ENCODE results near the gene MINK1.

The MINK1 gene

DNA sequence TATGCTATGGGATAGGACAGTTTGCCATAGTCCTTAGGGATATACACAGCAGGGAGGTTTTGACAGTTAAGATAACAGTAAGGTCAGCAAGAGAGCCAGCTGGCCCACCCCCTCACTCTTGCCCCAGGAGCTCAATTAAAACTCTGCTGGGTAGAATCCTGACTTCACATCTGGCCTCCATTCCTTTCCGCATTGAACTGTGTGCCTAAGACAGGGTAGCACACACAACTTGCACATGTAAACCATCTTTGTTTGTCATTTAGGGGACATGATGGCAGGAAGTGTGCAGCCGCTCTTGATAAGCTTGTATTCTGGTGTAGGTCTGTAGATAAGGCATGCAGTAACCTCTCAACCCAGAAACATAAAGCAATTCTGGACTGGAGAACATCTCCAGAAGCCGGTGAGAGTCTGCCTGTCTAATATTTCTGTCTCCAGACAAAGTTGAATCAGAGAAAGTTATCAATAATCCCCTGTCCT, 5.2 kb downstream of the MINK1 start:
- Histone ChIP-seq H3K36me3 (ENCODE audit: insufficient read depth, low read depth, low read length) (peaks cover 7% of the 10 kb centered on the region; the same call in 1 of the 2 replicates), H3K27me3 (ENCODE audit: insufficient read depth, low read length) (no peaks in the 10 kb centered on the region), H3K4me1 (ENCODE audit: insufficient read depth, low read length) (no peaks in the 10 kb centered on the region; the same call in 1 of the 2 replicates), H3K9ac (ENCODE audit: low read depth, low read length) (no peak overlapping the region), H3K4me3 (ENCODE audit: low read length) (no peak overlapping the region), H3K9me3 (ENCODE audit: insufficient read depth, low read depth, low read length) (no peaks in the 10 kb centered on the region), H3K27ac (ENCODE audit: low read length) (no peak overlapping the region)

- no peak overlapping the region for H3K9ac ChIP-seq (ENCODE audit: low read depth, low read length)
- H3K4me3 ChIP-seq (ENCODE audit: low read length): no peak overlapping the region
- no peaks in the 10 kb centered on the region for H3K27me3 ChIP-seq (ENCODE audit: insufficient read depth, low read length)
- no peaks in the 10 kb centered on the region for H3K9me3 ChIP-seq (ENCODE audit: insufficient read depth, low read depth, low read length)
- H3K27ac ChIP-seq (ENCODE audit: low read length): no peak overlapping the region
- H3K36me3 ChIP-seq (ENCODE audit: insufficient read depth, low read depth, low read length): peaks cover 7% of the 10 kb centered on the region; the same call in 1 of the 2 replicates
- H3K4me1 ChIP-seq (ENCODE audit: insufficient read depth, low read length): no peaks in the 10 kb centered on the region; the same call in 1 of the 2 replicates
Observed at GRCh38 chr17:4839221-4839620, 6.1 kb downstream of the MINK1 start.

DNA sequence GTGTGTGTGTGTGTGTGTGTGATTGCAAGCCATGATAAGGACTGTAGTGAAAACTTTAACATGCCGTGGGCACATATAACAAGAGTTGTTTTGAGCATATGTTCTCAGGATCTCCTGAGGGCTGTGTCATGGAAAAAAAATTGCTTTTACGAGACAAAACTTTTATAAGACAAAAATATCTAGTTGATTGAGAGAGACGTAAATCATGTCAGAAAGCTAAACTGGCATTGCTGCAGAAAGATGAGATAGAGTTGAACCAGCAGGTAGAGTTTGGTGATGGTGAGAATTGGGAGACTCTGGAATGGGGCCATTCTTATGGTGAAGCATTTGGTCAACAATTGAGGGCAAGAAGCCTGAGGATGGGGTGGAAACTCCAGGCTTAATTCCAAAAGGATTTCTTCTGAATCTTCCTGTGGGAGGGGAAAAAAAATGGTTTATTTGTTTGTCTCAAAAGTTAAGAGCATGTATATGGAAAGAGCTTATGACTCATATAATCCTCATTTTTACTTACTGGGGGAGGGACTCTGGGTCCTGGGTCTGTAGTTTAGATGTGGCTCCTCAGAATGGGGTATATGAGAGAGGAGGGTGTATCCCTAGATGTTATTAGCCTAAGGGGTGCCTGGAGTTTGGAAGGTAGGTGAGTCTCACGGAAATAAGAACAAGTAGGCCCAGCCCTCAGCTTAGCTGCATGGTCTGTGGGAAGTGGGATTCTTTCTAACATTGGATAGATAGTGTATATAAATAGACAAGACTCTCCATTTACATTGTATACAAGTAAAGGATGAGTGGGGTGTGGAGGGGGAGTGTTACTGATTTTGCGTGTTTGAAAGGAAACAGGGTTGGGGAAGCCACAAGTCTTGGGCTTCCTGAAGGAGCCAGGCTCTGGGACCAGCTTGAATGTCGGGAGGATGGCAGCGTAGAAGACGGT, 7.1 kb downstream of the MINK1 start:
- Histone ChIP-seq H3K4me1 (ENCODE audit: insufficient read depth, low read length) (no peaks in the 10 kb centered on the region), H3K4me3 (ENCODE audit: low read length) (no peak overlapping the region), H3K9me3 (ENCODE audit: insufficient read depth, low read depth, low read length) (no peaks in the 10 kb centered on the region), H3K36me3 (ENCODE audit: insufficient read depth, low read depth, low read length) (peaks cover 7% of the 10 kb centered on the region; the same call in 1 of the 2 replicates), H3K27me3 (ENCODE audit: insufficient read depth, low read length) (no peaks in the 10 kb centered on the region), H3K27ac (ENCODE audit: low read length) (no peak overlapping the region), H3K9ac (ENCODE audit: low read depth, low read length) (no peak overlapping the region)

- H3K4me3 ChIP-seq (ENCODE audit: low read length): no peak overlapping the region
- H3K9me3 ChIP-seq (ENCODE audit: insufficient read depth, low read depth, low read length): no peaks in the 10 kb centered on the region
- H3K9ac ChIP-seq (ENCODE audit: low read depth, low read length): no peak overlapping the region
- H3K36me3 ChIP-seq (ENCODE audit: insufficient read depth, low read depth, low read length): peaks cover 7% of the 10 kb centered on the region; the same call in 1 of the 2 replicates
- H3K27ac ChIP-seq (ENCODE audit: low read length): no peak overlapping the region
- H3K4me1 ChIP-seq (ENCODE audit: insufficient read depth, low read length): no peaks in the 10 kb centered on the region
- no peaks in the 10 kb centered on the region for H3K27me3 ChIP-seq (ENCODE audit: insufficient read depth, low read length)
Observed at GRCh38 chr17:4840893-4841242, 7.7 kb downstream of the MINK1 start.

- Histone ChIP-seq H3K27me3 (ENCODE audit: insufficient read depth, low read length) (no peaks in the 10 kb centered on the region), H3K4me3 (ENCODE audit: low read length) (no peak overlapping the region), H3K36me3 (ENCODE audit: insufficient read depth, low read depth, low read length) (peaks cover 7% of the 10 kb centered on the region; the same call in 1 of the 2 replicates), H3K27ac (ENCODE audit: low read length) (no peak overlapping the region), H3K4me1 (ENCODE audit: insufficient read depth, low read length) (no peaks in the 10 kb centered on the region), H3K9ac (ENCODE audit: low read depth, low read length) (no peak overlapping the region), H3K9me3 (ENCODE audit: insufficient read depth, low read depth, low read length) (no peaks in the 10 kb centered on the region)
Observed at GRCh38 chr17:4842376-4842775, 9.2 kb downstream of the MINK1 start.

DNA sequence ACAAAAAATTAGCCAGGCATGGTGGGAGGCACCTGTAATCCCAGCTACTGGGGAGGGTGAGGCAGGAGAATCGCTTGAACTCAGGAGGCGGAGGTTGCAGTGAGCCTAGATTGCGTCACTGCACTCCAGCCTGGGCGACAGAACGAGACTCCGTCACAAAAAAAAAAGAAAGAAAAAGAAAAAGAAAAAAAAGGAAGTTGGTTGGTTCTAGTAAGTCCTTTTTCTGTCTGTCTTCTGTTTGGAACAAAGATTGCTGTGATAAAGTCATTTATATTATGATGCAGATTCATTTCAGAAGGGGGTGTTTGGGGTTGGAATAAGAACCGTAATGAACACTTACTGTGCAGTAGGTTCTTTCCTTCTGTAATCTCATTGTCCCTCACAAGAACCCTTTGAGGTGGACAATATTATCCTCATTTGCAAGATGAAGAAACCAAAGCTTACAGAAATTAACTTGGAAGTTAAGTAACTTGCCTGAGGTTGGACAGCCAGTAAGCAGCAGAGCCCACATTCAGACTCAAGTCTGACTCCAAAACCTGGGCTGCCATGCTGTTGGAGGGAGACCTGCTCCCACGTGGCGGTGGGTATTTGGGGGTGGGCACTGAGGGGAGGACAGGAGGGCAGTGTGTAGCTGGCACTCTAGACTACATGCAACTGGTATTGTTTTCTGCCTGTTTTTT, 10.3 kb downstream of the MINK1 start:
- H3K4me3 ChIP-seq (ENCODE audit: low read length): no peak overlapping the region
- no peaks in the 10 kb centered on the region for H3K9me3 ChIP-seq (ENCODE audit: insufficient read depth, low read depth, low read length)
- H3K27me3 ChIP-seq (ENCODE audit: insufficient read depth, low read length): no peaks in the 10 kb centered on the region
- H3K36me3 ChIP-seq (ENCODE audit: insufficient read depth, low read depth, low read length): peaks cover 2% of the 10 kb centered on the region; the same call in 1 of the 2 replicates
- H3K27ac ChIP-seq (ENCODE audit: low read length): no peak overlapping the region
- no peak overlapping the region for H3K9ac ChIP-seq (ENCODE audit: low read depth, low read length)
- no peaks in the 10 kb centered on the region for H3K4me1 ChIP-seq (ENCODE audit: insufficient read depth, low read length)

DNA sequence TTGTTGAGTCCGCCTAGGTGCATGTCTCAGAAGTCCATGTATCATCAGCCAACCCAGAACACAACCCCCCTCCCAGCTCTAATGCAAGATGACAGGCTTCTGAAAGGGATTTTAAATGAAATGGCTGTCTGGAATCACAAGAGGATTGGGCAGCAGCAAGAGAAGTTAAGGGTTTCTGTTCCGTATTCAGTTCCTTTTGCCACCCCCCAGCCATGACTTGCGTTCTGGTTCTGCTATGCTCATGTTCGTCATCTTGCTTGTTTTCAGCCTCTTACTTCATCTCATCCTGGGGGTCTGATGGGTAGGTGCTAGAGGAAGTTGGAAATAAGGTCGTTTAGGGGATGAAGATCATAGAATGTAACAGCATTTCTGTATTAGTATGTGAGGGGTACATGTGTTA, 12.0 kb downstream of the MINK1 start:
- H3K27me3 ChIP-seq (ENCODE audit: insufficient read depth, low read length): no peaks in the 10 kb centered on the region
- H3K9me3 ChIP-seq (ENCODE audit: insufficient read depth, low read depth, low read length): no peaks in the 10 kb centered on the region
- no peak overlapping the region for H3K4me3 ChIP-seq (ENCODE audit: low read length)
- peaks cover 12% of the 10 kb centered on the region for H3K4me1 ChIP-seq (ENCODE audit: insufficient read depth, low read length)
- H3K27ac ChIP-seq (ENCODE audit: low read length): no peak overlapping the region
- no peaks in the 10 kb centered on the region for H3K36me3 ChIP-seq (ENCODE audit: insufficient read depth, low read depth, low read length)
- H3K9ac ChIP-seq (ENCODE audit: low read depth, low read length): no peak overlapping the region

- no peaks in the 10 kb centered on the region for H3K9me3 ChIP-seq (ENCODE audit: insufficient read depth, low read depth, low read length)
- H3K4me1 ChIP-seq (ENCODE audit: insufficient read depth, low read length): peaks cover 23% of the 10 kb centered on the region
- no peaks in the 10 kb centered on the region for H3K36me3 ChIP-seq (ENCODE audit: insufficient read depth, low read depth, low read length)
- no peak overlapping the region for H3K4me3 ChIP-seq (ENCODE audit: low read length)
- H3K27me3 ChIP-seq (ENCODE audit: insufficient read depth, low read length): no peaks in the 10 kb centered on the region
- no peak overlapping the region for H3K27ac ChIP-seq (ENCODE audit: low read length)
- no peak overlapping the region for H3K9ac ChIP-seq (ENCODE audit: low read depth, low read length)
Observed at GRCh38 chr17:4846635-4847390, 13.7 kb downstream of the MINK1 start.

- H3K9ac ChIP-seq (ENCODE audit: low read depth, low read length): peak overlapping the region; percentile 39; the same call in 1 of the 2 replicates
- no peaks in the 10 kb centered on the region for H3K36me3 ChIP-seq (ENCODE audit: insufficient read depth, low read depth, low read length)
- peak overlapping the region; percentile 35 for H3K27ac ChIP-seq (ENCODE audit: low read length)
- no peaks in the 10 kb centered on the region for H3K27me3 ChIP-seq (ENCODE audit: insufficient read depth, low read length)
- H3K4me1 ChIP-seq (ENCODE audit: insufficient read depth, low read length): peaks cover 31% of the 10 kb centered on the region
- H3K9me3 ChIP-seq (ENCODE audit: insufficient read depth, low read depth, low read length): no peaks in the 10 kb centered on the region
- peak overlapping the region; percentile 12; the same call in 1 of the 2 replicates for H3K4me3 ChIP-seq (ENCODE audit: low read length)
Observed at GRCh38 chr17:4849011-4849536, 15.9 kb downstream of the MINK1 start.

GRCh38 chr17:4850246-4850645, 17.1 kb downstream of the MINK1 start:
- no peaks in the 10 kb centered on the region for H3K27me3 ChIP-seq (ENCODE audit: insufficient read depth, low read length)
- peaks cover 37% of the 10 kb centered on the region for H3K4me1 ChIP-seq (ENCODE audit: insufficient read depth, low read length)
- no peaks in the 10 kb centered on the region for H3K9me3 ChIP-seq (ENCODE audit: insufficient read depth, low read depth, low read length)
- H3K4me3 ChIP-seq (ENCODE audit: low read length): no peak overlapping the region
- no peak overlapping the region for H3K27ac ChIP-seq (ENCODE audit: low read length)
- H3K36me3 ChIP-seq (ENCODE audit: insufficient read depth, low read depth, low read length): no peaks in the 10 kb centered on the region
- H3K9ac ChIP-seq (ENCODE audit: low read depth, low read length): no peak overlapping the region

GRCh38 chr17:4851084-4851483, 17.9 kb downstream of the MINK1 start:
- no peak overlapping the region for H3K27ac ChIP-seq (ENCODE audit: low read length)
- no peaks in the 10 kb centered on the region for H3K9me3 ChIP-seq (ENCODE audit: insufficient read depth, low read depth, low read length)
- no peak overlapping the region for H3K4me3 ChIP-seq (ENCODE audit: low read length)
- peaks cover 37% of the 10 kb centered on the region for H3K4me1 ChIP-seq (ENCODE audit: insufficient read depth, low read length)
- no peaks in the 10 kb centered on the region for H3K27me3 ChIP-seq (ENCODE audit: insufficient read depth, low read length)
- no peaks in the 10 kb centered on the region for H3K36me3 ChIP-seq (ENCODE audit: insufficient read depth, low read depth, low read length)
- no peak overlapping the region for H3K9ac ChIP-seq (ENCODE audit: low read depth, low read length)
